ENCODE results near the gene RASL10A.

RASL10A gene

GRCh38 chr22:29337631-29338284, 22.3 kb upstream of the RASL10A start:
- DNase-seq = no peak

GRCh38 chr22:29336751-29337490, 21.4 kb upstream of the RASL10A start:
- no peak for DNase-seq

- DNase-seq = no peak
Observed at GRCh38 chr22:29335656-29336055, 20.2 kb upstream of the RASL10A start.

- no peak for DNase-seq
Observed at GRCh38 chr22:29334696-29335344, 19.3 kb upstream of the RASL10A start.

GRCh38 chr22:29334148-29334547, 18.7 kb upstream of the RASL10A start:
- DNase-seq = no peak

GRCh38 chr22:29332886-29333496, 17.5 kb upstream of the RASL10A start:
- no peak for DNase-seq

GRCh38 chr22:29331658-29332300, 16.3 kb upstream of the RASL10A start:
- DNase-seq = no peak

GRCh38 chr22:29331213-29331612, 15.7 kb upstream of the RASL10A start:
- no peak for DNase-seq

- DNase-seq = no peak
Observed at GRCh38 chr22:29330753-29331152, 15.3 kb upstream of the RASL10A start.

- no peak for DNase-seq
Observed at GRCh38 chr22:29330291-29330690, 14.8 kb upstream of the RASL10A start.

GRCh38 chr22:29329581-29329980, 14.1 kb upstream of the RASL10A start:
- DNase-seq = no peak

GRCh38 chr22:29328566-29329500, 13.3 kb upstream of the RASL10A start:
- no peak for DNase-seq

GRCh38 chr22:29328055-29328454, 12.6 kb upstream of the RASL10A start:
- no peak for DNase-seq

- DNase-seq = no peak
Observed at GRCh38 chr22:29327089-29327764, 11.7 kb upstream of the RASL10A start.

GRCh38 chr22:29326481-29326880, 11.0 kb upstream of the RASL10A start:
- DNase-seq = no peak

GRCh38 chr22:29325785-29326315, 10.4 kb upstream of the RASL10A start:
- DNase-seq = no peak

- no peak for DNase-seq
Observed at GRCh38 chr22:29325356-29325755, 9.9 kb upstream of the RASL10A start.

- DNase-seq = no peak
Observed at GRCh38 chr22:29323641-29324040, 8.1 kb upstream of the RASL10A start.

- no peak for DNase-seq
Observed at GRCh38 chr22:29320546-29320945, 5.0 kb upstream of the RASL10A start.

GRCh38 chr22:29319072-29319471, 3.6 kb upstream of the RASL10A start:
- no peak for DNase-seq

- no peak for DNase-seq
Observed at GRCh38 chr22:29317827-29318454, 2.4 kb upstream of the RASL10A start.

All from stimulated activated CD4-positive, alpha-beta T cell treated with anti-CD3 and anti-CD28 coated beads, Interleukin-4, amount 100 ng/mL, for 24 hours (primary cell).